HS-27A (cell line): ENCODE measurements around the gene SYNE2.

Experiments used
- DNase-seq: peaks from one replicate; pipeline ENCODE4 v3.0.0-alpha.2; 2012; ENCODE audit warnings: low read depth, missing footprints

Gene SYNE2

DNA sequence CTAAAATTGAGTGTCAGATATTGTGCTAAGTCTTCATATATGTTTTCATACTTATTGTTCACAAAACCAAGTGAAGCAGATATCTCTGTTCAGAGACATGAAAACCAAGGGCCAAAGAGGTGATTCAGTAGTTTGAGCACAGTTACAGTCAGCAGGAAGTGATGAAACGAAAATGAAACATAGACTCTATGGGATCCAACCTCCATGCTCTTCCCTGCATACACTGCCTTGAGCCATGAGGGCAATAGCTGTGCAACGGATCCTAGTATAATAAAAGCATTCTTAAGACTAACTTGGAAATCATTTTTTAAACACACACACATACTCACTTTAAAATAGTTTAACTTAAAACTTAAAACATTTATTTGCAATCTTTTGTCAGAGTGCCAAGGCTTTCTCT, 413.4 kb downstream of the SYNE2 start:
- peak; percentile 14 for DNase-seq

DNA sequence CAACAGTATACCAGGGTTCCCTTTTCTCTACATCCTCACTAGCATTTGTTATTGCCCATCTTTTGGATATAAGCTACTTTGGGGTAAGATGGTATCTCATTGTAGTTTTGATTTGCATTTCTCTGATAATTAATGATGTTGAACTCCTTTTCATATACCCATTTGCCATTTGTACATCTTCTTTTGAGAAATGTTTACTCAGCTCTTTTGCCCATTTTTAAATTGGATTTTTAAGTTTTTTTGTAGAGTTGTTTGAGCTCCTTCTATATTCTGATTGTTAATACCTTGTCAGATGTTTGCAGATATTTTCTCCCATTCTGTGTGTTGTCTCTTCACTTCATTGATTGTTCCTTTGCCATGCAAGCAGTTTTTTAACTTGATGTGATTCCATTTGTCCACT, 419.2 kb downstream of the SYNE2 start:
- no peak for DNase-seq
